Ishikawa (cell line): Measurements from ENCODE around the gene KIF6.

Source experiments
- CEBPB ChIP-seq: IDR thresholded peaks from 2 replicates; pipeline ENCODE4 v1.6.1; 2012
- CREB1 ChIP-seq: IDR thresholded peaks from 2 replicates; pipeline ENCODE4 v1.6.1; 2012; ENCODE audit warnings: low read depth
- EGR1 ChIP-seq: IDR thresholded peaks from 2 replicates; pipeline ENCODE4 v1.6.1; 2012
- EP300 ChIP-seq: IDR thresholded peaks from 2 replicates; pipeline ENCODE4 v1.6.1; 2012; ENCODE audit warnings: borderline replicate concordance
- FOXM1 ChIP-seq: IDR thresholded peaks from 2 replicates; pipeline ENCODE4 v1.6.1; 2012; ENCODE audit warnings: low read depth, borderline replicate concordance
- NFIC ChIP-seq: IDR thresholded peaks from 2 replicates; pipeline ENCODE4 v1.6.1; 2012
- RAD21 ChIP-seq: IDR thresholded peaks from 2 replicates; pipeline ENCODE4 v1.6.1; 2012; ENCODE audit warnings: low read depth
- TAF1 ChIP-seq: IDR thresholded peaks from 2 replicates; pipeline ENCODE4 v1.6.1; 2012; ENCODE audit warnings: low read depth, mild to moderate bottlenecking
- TCF12 ChIP-seq: IDR thresholded peaks from 2 replicates; pipeline ENCODE4 v1.6.1; 2012; ENCODE audit warnings: low read depth
- TEAD4 ChIP-seq: IDR thresholded peaks from 2 replicates; pipeline ENCODE4 v1.6.1; 2012
- YY1 ChIP-seq: IDR thresholded peaks from 2 replicates; pipeline ENCODE4 v1.6.1; 2012; ENCODE audit warnings: low read depth
- ZBTB7A ChIP-seq: IDR thresholded peaks from 2 replicates; pipeline ENCODE4 v1.6.1; 2012; ENCODE audit warnings: low read depth
- TF ChIP-seq, protein P1 (sequence below): IDR thresholded peaks from 2 replicates; pipeline ENCODE4 v1.6.1; 2012
- TF ChIP-seq, protein P2 (sequence below): IDR thresholded peaks from 2 replicates; pipeline ENCODE4 v1.6.1; 2012; ENCODE audit warnings: low read depth, mild to moderate bottlenecking
- TF ChIP-seq, protein P3 (sequence below): IDR thresholded peaks from 2 replicates; pipeline ENCODE4 v1.6.1; 2012

Gene KIF6

DNA sequence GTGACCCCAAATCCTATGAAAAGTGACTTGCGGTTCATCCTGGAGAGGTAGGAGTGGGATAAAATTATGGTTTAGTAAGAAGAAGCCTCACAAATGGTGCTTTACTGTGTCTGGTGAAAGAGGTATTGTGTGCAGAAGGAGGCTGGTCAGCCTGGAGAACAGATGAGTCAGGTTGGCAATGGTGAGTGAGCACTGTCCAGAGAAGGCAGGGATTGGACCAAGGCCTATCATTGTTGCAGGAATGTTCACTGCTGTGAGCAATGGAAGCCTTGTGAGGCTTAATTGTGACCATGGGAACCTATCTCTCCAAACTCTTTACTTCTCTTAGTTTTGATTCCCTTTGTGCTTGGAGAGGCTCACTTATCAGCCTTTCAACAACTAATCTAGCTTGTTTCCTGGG lies 313.7 kb downstream of the KIF6 start:
- TF ChIP-seq, protein P1, sequence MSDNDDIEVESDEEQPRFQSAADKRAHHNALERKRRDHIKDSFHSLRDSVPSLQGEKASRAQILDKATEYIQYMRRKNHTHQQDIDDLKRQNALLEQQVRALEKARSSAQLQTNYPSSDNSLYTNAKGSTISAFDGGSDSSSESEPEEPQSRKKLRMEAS, result no peak
- no peak for TF ChIP-seq CEBPB
- no peak for TF ChIP-seq EGR1
- no peak for TF ChIP-seq NFIC
- TF ChIP-seq ZBTB7A, result no peak
- TF ChIP-seq, protein P2, sequence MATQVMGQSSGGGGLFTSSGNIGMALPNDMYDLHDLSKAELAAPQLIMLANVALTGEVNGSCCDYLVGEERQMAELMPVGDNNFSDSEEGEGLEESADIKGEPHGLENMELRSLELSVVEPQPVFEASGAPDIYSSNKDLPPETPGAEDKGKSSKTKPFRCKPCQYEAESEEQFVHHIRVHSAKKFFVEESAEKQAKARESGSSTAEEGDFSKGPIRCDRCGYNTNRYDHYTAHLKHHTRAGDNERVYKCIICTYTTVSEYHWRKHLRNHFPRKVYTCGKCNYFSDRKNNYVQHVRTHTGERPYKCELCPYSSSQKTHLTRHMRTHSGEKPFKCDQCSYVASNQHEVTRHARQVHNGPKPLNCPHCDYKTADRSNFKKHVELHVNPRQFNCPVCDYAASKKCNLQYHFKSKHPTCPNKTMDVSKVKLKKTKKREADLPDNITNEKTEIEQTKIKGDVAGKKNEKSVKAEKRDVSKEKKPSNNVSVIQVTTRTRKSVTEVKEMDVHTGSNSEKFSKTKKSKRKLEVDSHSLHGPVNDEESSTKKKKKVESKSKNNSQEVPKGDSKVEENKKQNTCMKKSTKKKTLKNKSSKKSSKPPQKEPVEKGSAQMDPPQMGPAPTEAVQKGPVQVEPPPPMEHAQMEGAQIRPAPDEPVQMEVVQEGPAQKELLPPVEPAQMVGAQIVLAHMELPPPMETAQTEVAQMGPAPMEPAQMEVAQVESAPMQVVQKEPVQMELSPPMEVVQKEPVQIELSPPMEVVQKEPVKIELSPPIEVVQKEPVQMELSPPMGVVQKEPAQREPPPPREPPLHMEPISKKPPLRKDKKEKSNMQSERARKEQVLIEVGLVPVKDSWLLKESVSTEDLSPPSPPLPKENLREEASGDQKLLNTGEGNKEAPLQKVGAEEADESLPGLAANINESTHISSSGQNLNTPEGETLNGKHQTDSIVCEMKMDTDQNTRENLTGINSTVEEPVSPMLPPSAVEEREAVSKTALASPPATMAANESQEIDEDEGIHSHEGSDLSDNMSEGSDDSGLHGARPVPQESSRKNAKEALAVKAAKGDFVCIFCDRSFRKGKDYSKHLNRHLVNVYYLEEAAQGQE, result no peak
- no peak for TF ChIP-seq CREB1
- no peak for TF ChIP-seq TEAD4
- TF ChIP-seq YY1, result no peak
- no peak for TF ChIP-seq TAF1
- TF ChIP-seq EP300, result no peak
- no peak for TF ChIP-seq RAD21
- TF ChIP-seq FOXM1, result no peak
- TF ChIP-seq, protein P3, sequence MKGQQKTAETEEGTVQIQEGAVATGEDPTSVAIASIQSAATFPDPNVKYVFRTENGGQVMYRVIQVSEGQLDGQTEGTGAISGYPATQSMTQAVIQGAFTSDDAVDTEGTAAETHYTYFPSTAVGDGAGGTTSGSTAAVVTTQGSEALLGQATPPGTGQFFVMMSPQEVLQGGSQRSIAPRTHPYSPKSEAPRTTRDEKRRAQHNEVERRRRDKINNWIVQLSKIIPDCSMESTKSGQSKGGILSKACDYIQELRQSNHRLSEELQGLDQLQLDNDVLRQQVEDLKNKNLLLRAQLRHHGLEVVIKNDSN, result no peak

DNA sequence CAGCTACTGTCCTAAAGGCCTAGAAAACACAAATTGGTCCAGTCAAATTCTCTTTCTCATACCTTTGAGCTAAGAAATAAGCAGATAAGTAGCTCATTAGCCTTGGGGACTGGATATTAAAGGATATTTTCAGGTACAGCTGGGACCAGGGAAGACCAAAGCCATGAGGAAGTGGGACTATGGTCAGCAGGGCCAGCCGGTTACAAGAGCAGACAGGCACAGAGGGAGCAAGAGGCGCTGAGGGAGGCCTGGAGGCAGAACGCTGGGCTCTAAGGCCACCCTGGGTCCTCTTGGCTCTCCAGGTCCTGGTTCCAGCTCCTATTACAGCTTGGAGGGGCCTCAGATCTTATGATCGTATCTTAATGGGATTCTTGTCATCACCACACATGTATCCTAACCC lies 314.2 kb downstream of the KIF6 start:
- TF ChIP-seq TAF1, result no peak
- TF ChIP-seq YY1, result no peak
- TF ChIP-seq RAD21, result no peak
- no peak for TF ChIP-seq EGR1
- no peak for TF ChIP-seq TCF12

DNA sequence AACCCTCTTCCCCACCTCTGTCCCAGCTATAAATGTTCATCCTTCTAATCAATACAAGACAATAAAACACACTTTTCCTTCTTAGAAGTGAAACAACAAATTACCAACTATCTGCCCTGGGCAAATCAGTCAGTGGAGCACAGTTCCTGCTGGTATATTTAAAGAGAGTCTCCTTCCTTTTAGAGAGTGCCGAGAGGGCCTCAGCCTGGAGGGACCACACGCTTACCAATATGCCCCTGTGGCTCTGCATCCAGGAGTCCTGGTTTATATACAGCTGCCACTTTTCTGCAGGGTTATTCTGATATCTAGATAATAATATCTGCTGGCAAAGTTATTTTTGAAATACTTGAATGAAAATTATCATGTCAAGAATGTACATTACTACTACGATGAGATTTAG lies 315.3 kb downstream of the KIF6 start:
- no peak for TF ChIP-seq CEBPB

DNA sequence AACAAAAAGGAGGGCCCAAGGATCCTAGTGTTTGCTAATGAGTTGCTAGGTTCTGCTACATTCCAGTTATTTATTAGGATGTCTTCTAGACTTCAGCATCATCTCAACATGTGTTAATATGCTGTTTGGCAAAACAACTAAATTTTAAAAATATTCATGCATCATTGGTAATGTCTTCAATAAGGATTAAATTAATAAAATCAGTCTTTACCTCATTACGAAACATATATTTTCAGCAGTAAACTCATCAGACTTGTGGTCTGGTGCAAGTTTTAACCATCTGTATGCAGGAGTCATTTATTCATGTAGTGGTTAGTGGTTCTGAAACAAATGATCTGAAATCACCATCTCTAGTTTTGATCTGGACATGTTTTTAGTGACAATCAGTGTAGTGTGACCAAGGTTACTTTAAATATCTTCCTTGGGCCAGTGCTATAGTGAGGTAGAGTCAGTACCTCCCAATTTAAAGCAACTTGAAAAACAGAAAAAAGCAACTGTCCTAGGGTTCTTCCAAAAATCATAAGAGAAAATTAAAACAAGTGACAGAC lies 317.7 kb downstream of the KIF6 start:
- TF ChIP-seq RAD21, result no peak
- TF ChIP-seq, protein P3, result no peak
- TF ChIP-seq NFIC, result no peak
- TF ChIP-seq FOXM1, result no peak
- no peak for TF ChIP-seq ZBTB7A
- TF ChIP-seq TEAD4, result no peak
- TF ChIP-seq YY1, result no peak
- TF ChIP-seq TAF1, result no peak
- no peak for TF ChIP-seq EP300
- no peak for TF ChIP-seq CREB1
- TF ChIP-seq CEBPB, result no peak
- TF ChIP-seq TCF12, result no peak
- TF ChIP-seq, protein P2, result no peak
- TF ChIP-seq EGR1, result no peak
- TF ChIP-seq, protein P1, result no peak

DNA sequence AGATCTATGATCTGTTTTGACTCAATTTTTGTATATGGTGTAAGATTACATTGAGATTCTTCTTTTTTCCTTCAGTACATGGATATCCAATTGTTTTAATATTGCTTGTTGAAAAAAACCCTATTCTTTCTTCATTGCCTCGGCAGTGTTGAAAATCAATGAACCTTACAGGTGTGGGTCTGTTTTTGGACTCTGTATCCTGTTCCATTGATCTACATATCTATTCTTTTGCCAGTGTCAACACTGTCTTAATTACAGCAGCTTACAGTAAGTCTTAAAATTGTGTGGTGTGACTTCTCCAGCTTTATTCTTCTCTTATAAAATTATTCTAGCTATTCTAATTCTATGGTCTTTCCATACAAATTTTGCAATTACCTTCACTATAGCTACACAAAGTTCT lies 320.9 kb downstream of the KIF6 start:
- TF ChIP-seq FOXM1 (no peak), YY1 (no peak), RAD21 (no peak), NFIC (no peak)
- TF ChIP-seq, protein P2, result no peak
- TF ChIP-seq, protein P1, result no peak
